Astrocyte of the spinal cord (primary cell): ENCODE results near the gene GOLGA2.

Experiments used
- DNase-seq: peaks from one replicate; pipeline ENCODE4 v3.0.0; 2011; ENCODE audit warnings: low read depth, low spot score
- H3K4me3 ChIP-seq: 2 replicates; pipeline ENCODE4 v1.5.1; 2011; ENCODE audit warnings: low read depth, mild to moderate bottlenecking, low read length, moderate library complexity
- in situ Hi-C: cut with HindIII; loops from 2 replicates; pipeline ENCODE4 v1.10.0; 2017; ENCODE audit warnings: low sequenced_read_pairs
- TF ChIP-seq, protein P1 (sequence below): IDR thresholded peaks from 2 replicates; pipeline ENCODE4 v1.5.1; 2012; ENCODE audit warnings: low read depth, mild to moderate bottlenecking, low read length, inconsistent platforms

The GOLGA2 gene

DNA sequence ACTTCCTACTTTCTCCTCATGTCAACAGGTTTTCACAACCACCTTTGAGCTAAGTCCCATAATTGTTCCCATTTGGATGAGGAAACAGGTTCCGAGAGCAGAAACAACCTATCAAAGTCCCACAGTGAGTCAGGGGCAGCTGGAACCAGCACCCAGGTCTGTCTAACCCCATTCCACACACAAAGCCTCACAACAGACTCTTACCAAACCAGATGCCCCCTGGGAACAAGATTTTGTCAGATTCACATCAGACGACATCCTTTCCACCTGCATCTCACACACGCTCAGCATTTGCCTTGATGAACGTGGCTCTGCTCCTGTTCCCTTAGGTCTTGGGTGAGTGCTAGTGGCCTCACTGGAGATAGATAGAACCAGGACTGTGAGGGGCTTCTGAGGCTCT, 17.3 kb upstream of the GOLGA2 start:
- DNase-seq: no peak
- in situ Hi-C loops: no loop called here
- no peak overlapping the region for H3K4me3 ChIP-seq
- TF ChIP-seq, protein P1, sequence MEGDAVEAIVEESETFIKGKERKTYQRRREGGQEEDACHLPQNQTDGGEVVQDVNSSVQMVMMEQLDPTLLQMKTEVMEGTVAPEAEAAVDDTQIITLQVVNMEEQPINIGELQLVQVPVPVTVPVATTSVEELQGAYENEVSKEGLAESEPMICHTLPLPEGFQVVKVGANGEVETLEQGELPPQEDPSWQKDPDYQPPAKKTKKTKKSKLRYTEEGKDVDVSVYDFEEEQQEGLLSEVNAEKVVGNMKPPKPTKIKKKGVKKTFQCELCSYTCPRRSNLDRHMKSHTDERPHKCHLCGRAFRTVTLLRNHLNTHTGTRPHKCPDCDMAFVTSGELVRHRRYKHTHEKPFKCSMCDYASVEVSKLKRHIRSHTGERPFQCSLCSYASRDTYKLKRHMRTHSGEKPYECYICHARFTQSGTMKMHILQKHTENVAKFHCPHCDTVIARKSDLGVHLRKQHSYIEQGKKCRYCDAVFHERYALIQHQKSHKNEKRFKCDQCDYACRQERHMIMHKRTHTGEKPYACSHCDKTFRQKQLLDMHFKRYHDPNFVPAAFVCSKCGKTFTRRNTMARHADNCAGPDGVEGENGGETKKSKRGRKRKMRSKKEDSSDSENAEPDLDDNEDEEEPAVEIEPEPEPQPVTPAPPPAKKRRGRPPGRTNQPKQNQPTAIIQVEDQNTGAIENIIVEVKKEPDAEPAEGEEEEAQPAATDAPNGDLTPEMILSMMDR: no peak

DNA sequence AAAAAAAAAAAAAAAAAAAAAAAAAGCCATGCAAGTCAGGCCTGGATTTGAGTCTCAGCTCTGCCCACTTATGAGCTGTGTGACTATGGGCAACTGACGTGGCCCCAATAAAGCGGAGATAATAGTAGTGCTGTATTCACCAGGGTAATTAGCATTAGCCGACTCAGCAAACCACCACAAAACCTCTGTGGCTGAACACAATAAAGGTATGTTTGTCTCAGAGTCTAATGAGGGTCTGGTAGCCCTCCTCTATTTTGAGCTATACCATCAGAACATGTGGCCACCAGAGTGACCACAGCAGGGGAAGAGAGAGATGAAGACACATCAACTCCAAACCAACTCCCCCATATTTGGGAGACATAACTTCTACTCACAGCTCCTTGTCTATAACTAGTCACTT, 16.2 kb upstream of the GOLGA2 start:
- H3K4me3 ChIP-seq: no peak overlapping the region
- in situ Hi-C loops: no loop called here
- DNase-seq: no peak
- TF ChIP-seq, protein P1: no peak

DNA sequence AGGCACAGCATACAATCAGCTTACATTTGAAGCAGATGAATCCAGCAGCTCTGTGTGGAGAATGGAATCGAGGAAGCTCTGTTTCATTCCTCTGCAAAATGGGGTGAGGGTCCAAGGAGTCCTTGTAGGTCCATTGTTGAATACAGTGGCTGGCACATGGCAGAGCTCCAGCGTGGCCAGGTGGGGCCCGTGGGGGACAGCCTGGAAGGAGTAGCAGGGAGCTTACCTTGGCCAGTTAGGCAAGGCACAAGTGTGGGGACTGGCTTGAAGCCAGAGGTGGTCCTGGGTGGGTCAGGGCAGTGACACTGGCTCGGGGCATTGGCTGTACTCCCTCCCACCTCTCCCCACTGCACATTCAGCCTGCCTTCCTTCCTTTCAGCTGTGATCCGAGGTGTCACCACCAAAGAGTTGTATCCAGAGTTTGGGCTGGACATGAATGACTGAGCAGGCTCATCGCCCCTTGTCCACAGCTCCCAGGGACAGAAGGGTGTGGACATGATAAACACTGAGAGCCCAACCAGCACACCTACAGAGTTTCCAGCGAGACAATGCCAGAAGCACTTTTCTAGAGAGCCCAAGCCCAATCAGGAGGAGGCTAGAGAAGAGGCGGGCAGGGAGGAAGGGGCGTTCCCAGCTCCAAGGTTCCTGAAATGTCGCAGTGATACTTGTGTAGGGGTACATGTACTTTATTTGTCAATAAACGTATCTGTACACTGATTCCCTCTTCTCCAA, 12.6 kb upstream of the GOLGA2 start:
- TF ChIP-seq, protein P1: no peak
- in situ Hi-C loops: no loop called here
- no peak for DNase-seq
- H3K4me3 ChIP-seq: no peak overlapping the region

DNA sequence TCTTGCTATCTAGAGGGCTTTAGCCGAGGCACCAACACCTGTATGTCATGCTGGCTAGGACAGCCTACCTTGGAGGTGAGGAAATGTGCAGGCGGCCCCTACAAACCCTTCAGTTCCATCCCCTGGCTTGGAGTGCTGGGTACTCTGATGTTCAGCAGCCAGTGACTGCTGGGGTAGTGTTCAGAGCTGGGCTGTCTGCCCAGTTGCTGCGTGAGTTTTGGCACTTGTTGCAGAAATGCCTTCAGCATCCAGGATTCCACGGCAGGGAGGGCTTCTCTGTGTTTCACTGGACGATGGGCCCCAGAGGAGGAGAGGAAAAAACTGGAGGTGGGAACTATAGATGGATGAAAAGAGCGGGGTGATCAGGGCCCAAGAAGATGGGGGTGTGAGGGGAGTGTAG, 10.6 kb upstream of the GOLGA2 start:
- no peak overlapping the region for H3K4me3 ChIP-seq
- in situ Hi-C loops: no loop called here
- DNase-seq: peak; percentile 66
- TF ChIP-seq, protein P1: no peak

DNA sequence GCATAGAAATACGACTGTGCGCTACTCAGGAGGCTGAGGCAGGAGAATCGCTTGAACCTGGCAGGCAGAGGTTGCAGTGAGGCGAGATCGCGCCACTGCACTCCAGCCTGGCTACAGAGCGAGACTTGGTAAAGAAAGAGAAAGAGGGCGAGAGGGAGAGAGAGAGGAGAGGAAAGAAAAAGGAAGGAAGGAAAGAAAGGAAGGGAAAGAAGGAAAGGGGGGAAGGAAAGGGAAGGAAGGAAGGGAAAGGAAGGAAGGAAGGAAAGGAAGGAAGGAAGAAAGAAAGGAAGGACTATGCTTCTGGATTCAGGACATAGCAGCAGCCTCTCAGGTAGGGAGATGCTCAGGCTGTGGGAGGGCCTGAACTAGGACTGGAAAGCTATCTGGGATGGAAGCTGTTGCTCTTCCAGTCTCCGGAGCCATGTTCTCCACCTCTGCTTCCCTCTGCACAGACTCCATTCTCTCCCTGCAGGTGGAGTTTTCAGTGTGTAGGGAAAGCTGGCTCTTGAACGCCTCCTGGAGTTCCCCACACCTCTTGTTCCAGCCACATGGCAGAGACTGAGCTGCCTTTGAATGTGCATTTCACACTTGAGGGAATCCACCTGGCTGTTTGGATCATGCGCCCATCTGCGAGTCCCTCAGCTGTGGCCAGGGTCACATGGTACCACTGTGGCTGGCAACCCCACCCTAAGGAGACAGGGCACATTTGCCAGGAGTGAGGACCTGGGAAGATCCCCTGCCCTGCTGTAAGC, 9.4 kb upstream of the GOLGA2 start:
- in situ Hi-C loops: no loop called here
- no peak for DNase-seq
- TF ChIP-seq, protein P1: no peak
- H3K4me3 ChIP-seq: no peak overlapping the region

DNA sequence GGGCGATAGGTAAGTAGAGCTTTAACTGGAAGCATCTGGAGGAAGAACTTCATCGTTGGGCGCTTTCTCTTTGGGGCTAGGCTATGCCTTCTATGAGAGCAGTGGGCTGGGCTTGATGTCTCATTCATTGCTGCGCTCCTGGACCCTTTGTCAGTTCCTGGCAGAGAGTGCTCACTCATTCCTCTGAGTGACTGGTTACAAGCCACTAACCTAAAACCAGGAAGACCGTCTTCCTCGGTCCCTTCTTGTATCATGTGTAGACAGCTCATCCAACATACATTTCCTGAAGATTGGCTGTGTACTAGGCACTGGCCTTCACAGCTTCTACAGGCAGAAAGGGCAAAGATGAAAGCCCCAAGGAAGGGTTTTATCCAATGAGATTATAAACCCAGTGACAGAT, 6.7 kb upstream of the GOLGA2 start:
- in situ Hi-C loops: no loop called here
- TF ChIP-seq, protein P1: no peak
- no peak overlapping the region for H3K4me3 ChIP-seq
- DNase-seq: peak; percentile 46
